ENCODE results near the gene RAB5A.

DNA sequence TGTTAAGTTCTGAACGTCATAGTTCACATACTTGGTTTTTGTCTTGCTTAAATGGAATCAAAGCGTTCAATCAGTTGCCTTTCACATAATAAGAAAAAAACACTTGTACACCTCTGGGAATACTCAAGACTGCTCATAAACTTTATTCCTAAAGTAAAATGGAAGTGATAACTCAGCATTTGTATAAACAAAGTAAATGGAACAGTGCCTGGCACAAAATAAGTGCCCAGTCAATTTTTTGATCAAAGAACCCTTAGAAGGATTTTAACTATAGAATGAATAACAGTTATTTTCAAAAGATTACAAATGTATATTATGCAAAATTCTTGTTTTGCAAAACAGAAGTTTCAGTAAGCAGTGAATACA is 1.3 kb downstream of the RAB5A start:
- TF ChIP-seq EP300 (IDR thresholded peaks at IDR 0.05) (no peak), POLR2A (IDR thresholded peaks at IDR 0.05) (no peak)
- TF ChIP-seq, protein P1, sequence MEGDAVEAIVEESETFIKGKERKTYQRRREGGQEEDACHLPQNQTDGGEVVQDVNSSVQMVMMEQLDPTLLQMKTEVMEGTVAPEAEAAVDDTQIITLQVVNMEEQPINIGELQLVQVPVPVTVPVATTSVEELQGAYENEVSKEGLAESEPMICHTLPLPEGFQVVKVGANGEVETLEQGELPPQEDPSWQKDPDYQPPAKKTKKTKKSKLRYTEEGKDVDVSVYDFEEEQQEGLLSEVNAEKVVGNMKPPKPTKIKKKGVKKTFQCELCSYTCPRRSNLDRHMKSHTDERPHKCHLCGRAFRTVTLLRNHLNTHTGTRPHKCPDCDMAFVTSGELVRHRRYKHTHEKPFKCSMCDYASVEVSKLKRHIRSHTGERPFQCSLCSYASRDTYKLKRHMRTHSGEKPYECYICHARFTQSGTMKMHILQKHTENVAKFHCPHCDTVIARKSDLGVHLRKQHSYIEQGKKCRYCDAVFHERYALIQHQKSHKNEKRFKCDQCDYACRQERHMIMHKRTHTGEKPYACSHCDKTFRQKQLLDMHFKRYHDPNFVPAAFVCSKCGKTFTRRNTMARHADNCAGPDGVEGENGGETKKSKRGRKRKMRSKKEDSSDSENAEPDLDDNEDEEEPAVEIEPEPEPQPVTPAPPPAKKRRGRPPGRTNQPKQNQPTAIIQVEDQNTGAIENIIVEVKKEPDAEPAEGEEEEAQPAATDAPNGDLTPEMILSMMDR (IDR thresholded peaks at IDR 0.05): no peak

Measured in ovary (tissue), 3 donors.